Measurements from ENCODE around the gene WDR5.

Gene WDR5

DNA sequence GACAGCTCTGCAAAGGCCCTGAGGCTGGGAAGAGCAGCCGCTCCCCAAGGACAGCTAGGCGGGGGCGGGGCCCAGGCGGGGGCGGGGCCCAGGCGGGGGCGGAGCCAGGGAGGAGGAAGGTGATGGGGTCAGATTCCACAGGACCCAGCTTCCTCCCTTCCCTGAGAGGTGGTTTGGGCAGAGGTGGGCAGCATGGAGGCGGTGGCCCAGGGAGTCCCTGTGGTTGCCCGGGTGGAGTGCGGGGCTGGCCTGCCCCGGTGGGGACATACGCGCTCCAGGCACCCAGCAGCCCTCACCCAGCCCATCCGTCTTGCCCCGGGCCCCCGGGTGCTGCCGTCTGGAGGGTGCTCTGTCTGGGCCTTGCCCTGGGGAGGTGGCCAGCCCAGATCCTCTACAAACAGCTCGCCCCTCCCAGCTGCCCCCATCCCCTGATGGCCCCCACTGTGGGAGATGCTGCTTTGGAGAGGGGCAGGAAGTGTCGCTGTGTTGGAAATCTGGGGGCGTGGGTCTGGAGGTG, 39.5 kb downstream of the WDR5 start:
- peak; percentile 86 for DNase-seq

DNA sequence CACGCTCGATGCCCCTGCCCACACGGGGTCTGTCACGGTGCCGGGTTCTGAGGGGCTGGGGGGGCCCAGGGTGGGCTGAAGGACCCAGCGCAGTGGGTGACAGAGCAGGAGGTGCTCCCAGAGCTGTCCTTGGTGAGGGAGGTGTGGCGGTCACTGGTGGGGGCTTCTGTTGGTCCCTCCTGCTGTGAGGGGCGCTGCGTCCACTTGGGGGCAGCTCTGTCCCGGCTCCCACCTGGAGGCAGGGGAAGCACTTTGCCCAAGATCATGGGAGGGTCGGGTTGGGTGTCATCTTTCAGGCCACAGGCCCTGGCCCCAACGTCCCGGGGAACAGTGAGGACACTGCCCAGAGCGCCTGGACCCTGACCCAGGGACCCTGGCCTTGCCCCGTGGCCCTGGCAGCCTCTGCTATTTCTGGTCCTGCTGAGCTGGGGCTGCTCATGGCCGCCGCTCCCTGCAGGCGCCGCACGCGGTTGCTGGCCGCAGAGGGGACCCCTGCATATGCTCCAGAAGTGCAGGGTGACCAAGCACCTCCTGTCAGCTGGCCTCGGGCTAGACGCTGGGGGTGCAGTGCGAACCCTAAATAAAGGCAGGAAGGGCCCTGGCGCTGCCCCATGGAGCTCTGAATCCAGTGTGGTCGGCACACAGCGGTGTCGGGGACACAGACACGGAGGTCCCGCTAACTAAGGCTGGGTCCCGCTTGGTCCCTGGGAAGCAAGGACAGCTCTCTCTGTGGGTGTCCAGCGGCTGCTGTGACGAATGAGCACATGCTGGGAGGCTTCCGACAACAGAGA, 40.1 kb downstream of the WDR5 start:
- no peak for DNase-seq

DNA sequence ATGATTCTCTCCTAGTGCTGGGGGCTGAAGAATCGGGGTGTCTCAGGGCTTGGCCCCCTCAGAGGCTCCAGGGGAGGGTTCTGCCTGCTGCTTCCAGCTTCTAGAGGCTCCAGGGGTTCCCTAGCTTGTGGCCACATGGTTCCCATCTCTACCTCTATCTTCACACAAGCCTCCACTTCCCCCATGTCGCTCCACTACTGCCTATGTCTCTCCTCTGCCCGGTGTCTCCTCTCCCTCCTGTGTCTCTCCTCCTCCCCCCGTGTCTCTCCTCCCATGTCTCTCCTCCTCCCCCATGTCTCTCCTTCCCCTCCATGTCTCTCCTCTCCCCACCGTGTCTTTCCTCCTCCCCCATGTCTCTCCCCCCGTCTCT, 40.7 kb downstream of the WDR5 start:
- DNase-seq, result no peak

DNA sequence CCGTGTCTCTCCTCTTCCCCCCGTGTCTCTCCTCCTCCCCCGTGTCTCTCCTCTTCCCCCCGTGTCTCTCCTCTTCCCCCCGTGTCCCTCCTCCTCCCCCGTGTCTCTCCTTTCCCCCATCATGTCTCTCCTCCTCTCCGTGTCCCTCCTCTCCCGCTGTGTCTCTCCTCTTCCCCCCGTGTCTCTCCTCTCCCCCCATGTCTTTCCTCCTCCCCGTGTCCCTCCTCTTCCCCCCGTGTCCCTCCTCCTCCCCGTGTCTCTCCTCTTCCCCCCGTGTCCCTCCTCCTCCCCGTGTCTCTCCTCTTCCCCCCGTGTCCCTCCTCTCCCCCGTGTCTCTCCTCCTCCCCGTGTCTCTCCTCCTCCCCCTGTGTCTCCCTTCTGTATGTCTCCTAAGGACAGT, 41.3 kb downstream of the WDR5 start:
- DNase-seq, result no peak

DNA sequence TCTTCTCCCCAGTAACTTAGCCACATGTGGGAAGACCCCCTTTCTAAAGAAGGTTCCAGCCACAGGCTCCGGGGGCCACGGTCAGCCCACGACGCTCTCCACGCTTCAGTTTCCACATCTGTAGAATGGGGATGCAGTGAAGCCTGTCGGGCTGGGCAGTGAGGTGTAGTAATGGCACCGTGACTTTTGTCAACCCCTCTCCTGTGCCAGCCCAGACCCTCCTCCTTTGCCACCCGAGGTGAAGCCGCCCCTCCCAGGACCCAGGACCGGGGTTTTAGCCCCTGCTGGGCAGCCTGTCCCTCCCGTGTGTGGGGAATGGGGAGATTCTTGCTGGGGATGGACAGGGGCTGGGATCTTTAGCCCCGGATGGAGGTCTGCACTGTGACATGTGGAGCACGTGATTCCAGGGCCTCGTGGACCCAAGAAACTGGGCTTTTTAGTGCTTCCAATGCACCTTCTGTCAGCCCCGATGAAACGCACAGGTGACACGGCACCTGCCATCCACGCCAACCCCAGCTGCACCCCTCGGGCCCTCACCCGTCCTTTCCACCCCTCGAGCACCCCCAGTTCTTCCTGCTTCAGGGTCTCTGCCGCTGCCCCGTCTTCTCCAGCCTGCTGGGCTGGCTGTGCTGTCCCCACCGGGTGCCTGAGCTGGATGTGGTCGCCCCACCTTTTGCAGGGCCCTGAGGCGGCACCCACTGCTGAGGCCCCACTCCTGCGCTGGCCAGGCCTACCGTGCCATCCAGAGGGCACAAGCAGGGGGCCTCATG, 41.9 kb downstream of the WDR5 start:
- peak; percentile 20 for DNase-seq

DNA sequence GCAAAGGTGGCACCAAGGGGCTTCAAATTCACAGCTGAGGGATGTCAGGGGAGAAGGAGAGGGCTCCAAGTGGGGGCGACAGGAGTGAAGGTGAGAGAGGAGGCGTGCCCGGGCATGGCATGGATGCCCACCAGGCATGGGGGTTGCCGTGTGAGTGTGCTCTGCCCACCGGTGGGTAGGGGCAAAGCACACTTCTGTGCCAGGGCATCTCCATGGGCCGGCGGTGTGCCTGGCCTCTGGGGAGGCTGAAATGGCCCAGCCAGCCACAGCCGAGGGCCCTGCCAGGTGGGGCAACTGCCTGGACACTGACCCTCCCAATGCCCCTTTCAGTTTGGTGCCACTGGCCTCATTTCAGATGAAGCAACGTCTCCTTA, 42.5 kb downstream of the WDR5 start:
- peak; percentile 11 for DNase-seq

DNA sequence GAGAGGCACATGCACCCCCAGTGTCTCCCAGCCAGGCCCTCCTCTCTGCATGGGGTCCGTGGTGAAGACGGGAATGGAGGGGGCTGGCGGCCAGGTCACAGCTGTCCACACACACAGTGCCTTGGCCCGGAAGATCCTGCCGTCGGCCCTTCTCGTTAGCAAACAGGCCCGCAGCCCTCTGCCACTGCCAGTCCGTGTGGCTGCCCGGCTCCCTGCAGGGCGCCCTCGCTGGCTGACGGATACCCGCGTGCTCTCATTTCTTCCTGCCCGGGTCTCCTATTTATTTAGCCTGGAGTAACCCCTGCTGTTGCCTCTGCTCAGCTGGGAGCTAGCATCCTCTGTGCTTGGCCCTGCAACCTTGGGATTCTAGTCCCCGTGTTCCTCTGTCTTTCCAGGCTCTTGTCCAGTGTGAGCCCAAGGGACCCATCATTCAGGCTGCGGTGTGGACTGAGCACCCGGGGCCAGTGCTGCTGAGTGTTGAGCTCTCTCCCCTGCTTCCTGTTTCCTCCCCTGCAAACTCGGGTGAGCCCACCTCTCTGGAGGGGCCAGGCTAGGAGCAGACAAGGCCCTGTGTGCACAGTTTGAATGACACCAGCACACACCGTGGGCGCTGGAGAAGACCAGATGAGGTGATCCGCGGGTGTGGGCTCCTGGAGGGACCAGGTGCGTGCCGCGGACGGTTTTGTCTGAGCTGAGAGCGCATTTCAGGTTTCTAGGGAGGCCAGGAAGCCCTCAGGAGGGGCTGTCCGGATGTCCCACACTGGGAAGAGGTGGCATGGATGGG, 43.1 kb downstream of the WDR5 start:
- DNase-seq, result peak; percentile 18

DNA sequence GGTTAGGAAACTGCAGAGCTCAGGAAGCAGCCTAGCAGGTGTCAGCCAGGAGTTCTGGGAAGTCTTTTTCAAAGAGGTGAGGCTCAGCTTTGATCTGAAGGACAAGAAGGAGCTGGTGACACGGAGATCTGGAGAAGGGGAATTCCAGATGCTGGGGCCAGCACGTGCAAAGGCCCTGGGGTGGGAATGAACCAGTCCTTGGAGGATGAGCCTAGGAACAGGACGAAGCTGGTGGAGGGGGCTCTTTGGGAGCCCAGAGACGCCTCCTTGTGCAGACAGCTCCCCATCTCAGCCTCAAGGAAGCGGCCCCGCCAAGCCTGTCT, 43.7 kb downstream of the WDR5 start:
- DNase-seq, result no peak

DNA sequence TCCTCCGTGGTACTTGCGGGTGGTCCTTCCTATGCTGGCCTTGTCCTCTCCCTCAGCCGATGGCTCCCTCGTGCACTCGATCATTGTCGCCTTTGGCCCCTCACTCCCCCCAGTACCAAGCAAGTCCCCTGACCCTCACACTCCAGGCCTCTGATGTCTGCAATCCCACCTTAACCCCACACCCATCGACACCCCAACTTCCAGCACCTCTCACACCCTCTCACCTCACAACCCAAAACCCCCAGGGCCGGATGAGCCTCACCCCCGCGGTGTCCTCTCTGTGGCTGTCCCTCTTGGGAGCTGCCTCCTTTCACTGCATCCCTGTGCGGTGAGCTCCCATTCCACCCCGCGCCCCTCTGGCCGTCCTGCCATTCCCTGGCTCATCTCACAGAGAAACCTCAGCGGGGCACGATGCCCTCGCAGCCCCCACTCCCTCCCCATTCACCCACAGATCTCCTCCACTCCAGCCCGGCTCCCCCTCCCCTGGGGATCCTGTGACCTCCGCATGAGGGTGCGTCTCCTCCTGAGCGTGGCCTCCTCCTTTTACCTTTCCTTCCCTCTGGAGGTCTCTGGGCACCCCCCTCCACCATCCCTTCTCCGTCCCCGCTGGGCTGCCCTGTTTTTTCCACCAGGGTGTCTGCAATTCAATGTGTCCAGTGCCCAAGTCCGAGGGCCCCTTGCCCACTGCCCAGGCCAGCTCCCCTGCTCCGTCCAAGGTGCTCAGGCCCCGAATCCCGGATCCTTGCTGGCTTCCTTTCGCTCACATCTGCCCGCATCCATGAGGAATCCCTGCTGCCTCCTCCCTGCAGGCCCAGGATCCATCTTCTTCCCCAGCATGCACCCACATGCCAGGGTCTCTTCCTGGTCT, 44.3 kb downstream of the WDR5 start:
- DNase-seq, result no peak

DNA sequence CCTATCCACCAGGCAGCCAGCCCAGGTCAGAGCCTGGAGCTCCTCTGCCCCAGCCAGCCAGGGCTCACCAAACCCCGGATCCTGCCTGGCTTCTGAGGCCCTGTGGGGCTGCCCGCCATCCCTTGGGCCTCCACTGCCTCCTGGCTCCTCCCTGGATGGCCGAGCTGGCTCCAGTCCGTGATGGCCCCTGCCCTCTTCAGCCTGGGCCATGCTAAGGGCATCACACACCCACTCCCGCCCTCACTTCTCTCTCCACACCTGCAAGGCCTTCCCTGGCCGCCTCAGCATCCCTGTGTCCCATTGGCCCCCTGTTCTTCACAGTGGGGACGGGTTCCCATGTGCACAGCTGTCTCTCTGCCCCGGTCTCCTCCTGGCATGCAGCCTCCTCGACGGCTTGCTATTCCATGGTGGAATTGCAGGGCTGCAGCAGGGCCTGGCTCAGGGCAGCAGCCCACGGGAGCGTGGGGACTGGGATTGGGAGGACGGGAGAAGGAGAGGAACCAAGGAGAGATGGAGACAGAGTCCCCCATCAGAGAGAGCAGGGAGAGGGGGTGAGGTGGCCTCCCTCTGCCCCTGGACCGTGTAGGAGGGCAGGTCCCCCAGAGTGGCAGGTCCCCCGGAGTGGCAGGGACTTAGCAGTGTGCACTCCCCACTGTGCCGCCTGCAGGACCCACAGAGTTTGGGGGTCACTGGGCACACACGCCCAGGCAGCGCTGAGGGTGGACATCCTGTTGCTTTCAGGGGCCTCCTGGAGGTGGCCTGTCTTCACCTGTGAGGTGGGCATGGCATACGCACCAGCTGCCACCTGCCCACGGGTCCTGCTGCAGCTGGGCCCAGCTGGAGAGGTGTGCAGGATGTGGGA, 45.1 kb downstream of the WDR5 start:
- no peak for DNase-seq

DNA sequence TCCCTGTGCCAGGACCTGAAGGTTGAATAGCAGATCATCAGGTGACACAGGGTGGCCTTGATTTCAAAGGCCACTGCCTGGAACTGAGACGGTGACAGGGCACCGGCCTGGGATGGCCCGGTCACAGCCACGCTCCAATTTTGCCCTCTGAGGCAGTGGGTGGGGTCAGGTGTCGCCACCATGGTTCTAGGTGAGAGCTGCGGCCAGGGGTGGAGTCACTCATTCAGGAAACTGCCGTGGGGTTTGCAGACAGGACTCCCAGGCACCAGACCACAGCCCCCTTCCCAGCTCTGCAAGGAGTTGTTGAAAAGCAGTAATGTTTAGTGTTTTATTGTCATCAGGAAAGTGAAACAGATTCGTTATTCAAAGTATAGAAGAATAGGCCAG, 45.8 kb downstream of the WDR5 start:
- no peak for DNase-seq

DNA sequence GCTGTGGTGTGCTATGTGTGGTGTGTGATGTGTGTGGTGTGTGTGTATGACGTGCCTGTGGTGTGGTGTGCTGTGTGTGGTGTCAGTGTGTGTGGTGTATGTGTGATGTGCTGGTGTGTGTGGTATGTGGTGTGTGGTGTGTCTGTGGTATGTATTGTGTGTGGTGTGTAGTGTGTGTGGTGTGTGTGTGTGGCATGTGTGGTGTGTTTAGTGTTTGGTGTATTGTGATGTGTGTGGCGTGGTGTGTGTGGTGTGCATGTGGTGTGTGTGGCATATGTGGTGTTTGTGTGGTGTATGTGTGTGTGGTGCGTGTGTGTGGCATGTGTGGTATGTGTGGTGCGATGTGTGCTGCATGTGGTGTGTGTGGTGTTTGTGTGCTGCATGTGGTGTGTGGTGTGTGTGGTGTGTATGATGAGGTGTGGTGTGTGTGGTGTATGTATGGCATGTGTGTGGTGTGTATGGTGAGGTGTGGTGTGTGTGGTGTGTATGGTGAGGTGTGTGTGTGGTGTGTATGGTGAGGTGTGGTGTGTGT, 46.7 kb downstream of the WDR5 start:
- DNase-seq, result no peak

DNA sequence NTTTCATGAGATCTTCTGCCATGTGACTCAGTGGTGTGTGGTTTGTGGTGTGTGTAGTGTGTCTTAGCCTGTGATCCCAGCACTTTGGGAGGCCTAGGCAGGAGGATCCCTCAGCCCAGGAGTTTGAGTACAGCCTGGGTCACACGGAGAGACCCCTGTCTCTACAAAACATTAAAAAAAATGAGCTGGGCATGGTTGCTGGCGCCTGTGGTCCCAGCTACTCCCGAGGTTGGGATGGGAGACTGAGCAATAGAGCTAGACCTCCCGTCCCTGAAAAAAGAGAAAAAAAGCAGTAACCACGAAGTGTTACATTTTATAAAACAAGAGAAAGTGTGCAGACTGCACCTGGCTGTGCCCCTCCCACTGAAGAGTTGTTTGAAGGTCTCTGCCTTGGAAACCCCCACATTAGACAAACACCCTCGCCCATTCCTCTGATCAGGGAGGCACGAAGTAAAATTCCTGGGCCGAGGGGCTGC, 49.7 kb downstream of the WDR5 start:
- DNase-seq, result peak; percentile 5

DNA sequence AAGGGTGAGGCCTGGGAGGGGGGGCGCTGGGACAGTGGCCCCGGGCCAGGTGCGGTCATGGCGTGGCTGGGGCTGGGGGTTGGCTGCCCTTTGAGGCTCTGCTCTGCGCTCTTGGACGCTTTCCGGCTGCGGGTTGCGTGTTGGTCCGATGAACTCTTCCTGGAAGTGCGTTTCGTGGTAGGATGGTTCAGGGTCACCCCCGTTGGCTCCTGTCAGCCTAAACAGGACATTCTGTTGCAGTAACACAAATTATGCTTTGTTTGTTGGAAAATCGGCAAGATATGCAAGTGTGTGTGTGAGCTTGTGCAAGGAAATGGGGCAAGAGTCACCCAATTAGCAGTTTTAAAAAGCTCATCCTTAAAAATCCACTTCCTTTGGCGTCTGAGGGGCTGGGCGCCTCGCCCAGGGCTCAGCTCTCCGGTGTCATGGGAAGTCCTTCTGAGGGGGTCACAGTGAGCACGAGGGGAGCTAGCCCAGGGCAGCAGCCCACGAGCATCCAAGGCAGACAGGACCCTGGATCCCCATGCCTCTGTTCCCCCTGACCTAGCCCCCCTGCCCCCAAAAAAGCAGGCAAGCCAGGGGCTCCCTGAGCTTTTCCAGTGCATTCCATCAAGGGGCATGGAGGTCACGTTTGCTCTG, 50.7 kb downstream of the WDR5 start:
- DNase-seq, result peak; percentile 7

DNA sequence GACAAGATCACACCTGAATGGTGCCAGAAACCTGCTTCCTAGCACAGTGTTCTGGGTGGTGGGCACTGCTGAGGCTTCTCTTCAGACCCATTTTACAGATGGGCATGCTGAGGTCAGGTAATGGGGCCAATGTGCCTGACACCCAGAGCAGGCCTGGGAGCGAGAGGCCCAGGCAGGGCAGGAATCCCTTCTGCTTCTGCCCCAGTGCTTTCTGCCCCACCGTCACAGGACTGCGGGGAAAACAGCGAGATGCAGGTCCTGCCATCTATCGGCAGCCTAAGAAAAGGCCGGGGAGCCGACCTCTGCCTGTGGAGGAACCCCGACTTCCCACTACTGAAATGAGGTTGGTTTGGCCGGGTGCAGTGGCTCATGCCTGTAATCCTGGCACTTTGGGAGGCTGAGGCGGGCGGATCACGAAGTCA, 51.2 kb downstream of the WDR5 start:
- peak; percentile 1 for DNase-seq

DNA sequence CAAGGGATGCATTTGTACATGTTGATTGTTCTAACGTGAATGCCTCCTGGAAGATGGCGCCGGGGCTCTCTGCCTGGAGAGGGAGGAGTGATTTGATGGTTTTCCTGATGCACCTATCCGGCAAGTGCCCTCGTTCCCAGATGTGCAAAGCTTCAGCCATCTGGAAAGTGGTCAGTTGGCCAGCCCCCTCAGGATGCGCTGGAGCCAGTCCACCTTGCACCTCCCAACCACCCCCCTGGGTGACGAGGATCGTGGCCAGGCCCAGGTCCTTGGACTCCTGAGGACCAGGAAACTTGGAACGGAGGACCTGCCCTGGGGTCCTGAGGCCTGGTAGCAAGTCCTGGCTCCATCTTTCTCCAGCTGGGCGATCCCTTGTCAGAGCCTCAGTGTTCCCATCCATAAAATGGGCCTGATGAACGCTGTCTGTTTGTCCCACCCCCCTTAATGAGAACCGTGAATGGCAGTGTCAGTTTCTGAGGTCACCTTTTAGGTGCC, 52.1 kb downstream of the WDR5 start:
- peak; percentile 7 for DNase-seq

DNA sequence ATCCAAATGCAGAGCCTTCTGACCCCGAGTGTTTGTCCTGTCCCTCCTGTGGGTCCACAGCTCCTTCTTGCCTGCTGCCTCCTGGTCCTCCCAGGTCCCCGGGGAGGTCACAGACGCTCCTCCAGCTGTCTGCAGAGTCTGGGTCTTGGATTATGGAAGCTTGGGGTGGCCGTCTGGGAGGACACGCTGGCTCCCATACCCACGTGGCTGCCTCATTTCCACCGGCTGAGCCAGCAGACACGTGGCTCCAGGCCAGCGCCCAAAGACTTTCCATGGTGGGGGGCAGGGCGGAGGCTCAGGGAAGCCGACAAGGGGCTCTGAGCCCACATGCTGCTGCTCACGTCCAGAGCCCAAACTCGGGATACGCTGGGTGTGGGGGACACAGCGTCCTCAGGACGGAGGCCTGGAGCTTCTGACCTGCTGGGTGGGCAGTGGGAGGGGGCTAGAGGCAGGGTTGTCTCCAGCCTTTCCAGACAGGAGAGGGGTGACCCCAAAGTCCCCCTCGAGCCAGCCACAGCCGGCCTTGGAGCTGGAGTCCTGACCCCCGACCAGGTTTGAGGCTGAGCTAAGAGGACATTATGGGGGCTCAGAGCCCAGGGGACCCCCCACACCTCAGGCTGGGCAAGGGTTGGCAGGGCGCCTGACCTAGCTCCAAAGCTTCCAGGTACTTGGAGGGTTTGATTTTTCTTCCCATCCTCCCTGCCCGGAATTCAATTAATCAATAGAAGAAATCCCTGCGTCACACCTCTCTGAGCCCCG, 52.7 kb downstream of the WDR5 start:
- peak; percentile 3 for DNase-seq

DNA sequence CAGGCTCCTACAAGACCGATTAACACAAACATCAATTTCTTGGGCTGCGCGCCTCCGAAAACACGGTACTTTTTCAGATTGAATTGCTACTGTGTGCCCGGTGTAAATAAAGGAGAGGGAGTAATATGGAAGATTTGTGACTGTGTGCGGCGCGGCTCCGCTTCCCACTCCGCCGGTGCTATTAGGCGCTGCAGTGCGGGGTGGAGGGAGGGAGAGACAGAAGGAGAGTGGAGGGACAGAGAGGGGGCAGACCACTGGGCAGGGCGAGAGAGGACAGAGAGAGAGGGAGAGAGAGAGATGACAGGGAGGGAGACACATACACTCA, 53.2 kb downstream of the WDR5 start:
- DNase-seq, result peak; percentile 0

DNA sequence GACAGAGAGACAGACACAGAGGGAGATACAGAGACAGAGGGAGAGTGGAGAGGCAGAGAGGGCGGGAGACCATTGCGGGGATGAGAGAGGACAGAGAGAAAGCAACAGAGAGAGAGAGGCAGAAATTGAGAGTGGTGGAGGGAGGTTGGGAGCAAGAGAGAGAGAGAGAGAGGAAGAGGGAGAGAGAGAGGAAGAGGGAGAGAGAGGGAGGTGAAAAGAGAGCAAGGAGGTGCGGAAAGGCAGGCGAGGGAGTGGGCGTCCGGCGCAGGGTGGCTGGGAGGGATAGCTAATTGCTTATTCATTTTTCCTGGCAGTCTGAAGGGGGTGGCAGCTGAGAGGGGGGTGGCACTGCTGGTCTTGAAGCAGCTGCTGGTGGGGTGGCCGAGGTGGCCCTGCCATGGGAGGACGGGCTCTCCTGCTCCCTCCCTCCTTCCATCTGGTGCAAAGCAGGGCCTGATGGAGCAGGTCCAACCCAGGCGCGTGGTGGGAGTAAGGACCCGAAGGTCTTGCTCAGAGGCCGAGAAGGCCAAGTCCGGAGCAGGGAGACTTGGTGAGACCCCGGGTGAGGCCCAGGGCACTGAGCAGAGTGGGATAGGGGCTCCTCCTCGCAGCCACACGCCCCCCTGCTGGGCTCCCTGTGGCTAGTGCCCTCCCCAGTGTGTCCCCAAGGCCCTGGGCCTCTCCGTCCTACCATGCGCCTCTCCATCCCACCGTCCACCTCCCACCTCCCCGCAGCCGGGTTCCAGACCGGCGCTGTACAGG, 53.8 kb downstream of the WDR5 start:
- peak; percentile 10 for DNase-seq

All from 8988T (cell line).